Measurements from ENCODE around the gene LTBP4.

DNA sequence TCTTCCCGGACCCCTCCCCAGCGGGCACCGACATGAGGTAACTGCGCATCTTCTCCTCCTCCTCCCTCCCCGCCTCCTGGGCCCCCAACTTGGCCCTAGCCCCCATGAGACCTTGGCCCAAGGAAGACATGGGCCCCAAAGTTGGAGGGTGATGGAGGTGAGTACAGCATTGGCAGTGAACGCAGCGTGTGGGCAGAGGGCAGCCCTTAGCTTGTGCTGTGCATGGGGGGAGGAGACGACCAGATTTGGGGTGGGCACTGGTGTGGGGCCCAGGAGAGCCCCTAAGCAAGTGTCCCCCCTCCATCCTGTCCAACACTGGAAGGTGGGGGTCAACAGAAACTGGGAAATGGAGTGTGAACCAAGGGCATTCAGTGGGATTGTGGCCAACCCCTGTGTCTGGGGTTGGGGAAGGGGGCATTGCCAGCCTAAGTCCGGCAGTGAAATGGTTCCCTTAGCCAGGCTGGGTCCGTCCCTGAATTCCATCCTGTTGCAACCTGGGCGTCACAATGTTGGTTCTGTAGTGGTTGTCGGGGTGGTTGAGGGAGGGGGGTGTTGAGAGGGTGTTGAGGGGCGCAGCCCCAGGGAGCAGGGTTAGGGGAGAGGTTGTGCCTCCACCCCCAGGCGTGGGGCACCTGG is 65.8 kb downstream of the LTBP4 start:
- TF ChIP-seq RCOR1 (IDR thresholded peaks at IDR 0.05; ENCODE audit: low read length), result no peak
- TF ChIP-seq, protein P1, sequence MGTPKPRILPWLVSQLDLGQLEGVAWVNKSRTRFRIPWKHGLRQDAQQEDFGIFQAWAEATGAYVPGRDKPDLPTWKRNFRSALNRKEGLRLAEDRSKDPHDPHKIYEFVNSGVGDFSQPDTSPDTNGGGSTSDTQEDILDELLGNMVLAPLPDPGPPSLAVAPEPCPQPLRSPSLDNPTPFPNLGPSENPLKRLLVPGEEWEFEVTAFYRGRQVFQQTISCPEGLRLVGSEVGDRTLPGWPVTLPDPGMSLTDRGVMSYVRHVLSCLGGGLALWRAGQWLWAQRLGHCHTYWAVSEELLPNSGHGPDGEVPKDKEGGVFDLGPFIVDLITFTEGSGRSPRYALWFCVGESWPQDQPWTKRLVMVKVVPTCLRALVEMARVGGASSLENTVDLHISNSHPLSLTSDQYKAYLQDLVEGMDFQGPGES (IDR thresholded peaks at IDR 0.05; ENCODE audit: low read depth, low read length), result no peak
- TF ChIP-seq, protein P2, sequence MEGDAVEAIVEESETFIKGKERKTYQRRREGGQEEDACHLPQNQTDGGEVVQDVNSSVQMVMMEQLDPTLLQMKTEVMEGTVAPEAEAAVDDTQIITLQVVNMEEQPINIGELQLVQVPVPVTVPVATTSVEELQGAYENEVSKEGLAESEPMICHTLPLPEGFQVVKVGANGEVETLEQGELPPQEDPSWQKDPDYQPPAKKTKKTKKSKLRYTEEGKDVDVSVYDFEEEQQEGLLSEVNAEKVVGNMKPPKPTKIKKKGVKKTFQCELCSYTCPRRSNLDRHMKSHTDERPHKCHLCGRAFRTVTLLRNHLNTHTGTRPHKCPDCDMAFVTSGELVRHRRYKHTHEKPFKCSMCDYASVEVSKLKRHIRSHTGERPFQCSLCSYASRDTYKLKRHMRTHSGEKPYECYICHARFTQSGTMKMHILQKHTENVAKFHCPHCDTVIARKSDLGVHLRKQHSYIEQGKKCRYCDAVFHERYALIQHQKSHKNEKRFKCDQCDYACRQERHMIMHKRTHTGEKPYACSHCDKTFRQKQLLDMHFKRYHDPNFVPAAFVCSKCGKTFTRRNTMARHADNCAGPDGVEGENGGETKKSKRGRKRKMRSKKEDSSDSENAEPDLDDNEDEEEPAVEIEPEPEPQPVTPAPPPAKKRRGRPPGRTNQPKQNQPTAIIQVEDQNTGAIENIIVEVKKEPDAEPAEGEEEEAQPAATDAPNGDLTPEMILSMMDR (IDR thresholded peaks at IDR 0.05), result no peak
